HCT116 (cell line): ENCODE data around the gene TMPRSS11E.

Source experiments
- CEBPB ChIP-seq: IDR thresholded peaks from 2 replicates; pipeline ENCODE4 v1.6.1; 2012; ENCODE audit warnings: low read depth
- CTCF ChIP-seq, 3 experiments: fragments of 200-600 bp in 1 of 3; sonication (generic) in 1 of 3; IDR thresholded peaks in 2 of 3; conservative IDR thresholded peaks in 1 of 3; 2 replicates each; pipeline ENCODE4 v1.5.1; 2012 to 2017; ENCODE audit warnings: low read depth in 2 of 3, low read length in 2 of 3, antibody characterized with exemption in 1 of 3, borderline replicate concordance in 1 of 3, control low read depth in 1 of 3, mild to moderate bottlenecking in 1 of 3, mixed read lengths in 1 of 3, mixed run types in 1 of 3, moderate library complexity in 1 of 3; ENCODE audit not compliant: insufficient read depth in 1 of 3
- EZH2phosphoT487 ChIP-seq: fragments of 200-600 bp; IDR thresholded peaks from 2 replicates; pipeline ENCODE4 v1.6.1; 2018; ENCODE audit warnings: antibody characterized with exemption, borderline replicate concordance
- POLR2AphosphoS5 ChIP-seq: IDR thresholded peaks from 2 replicates; pipeline ENCODE4 v1.6.1; 2011; ENCODE audit warnings: mild to moderate bottlenecking, low read depth, low read length, moderate library complexity
- SIN3A ChIP-seq: IDR thresholded peaks from 2 replicates; pipeline ENCODE4 v1.6.1; 2012; ENCODE audit warnings: low read depth
- SRF ChIP-seq: IDR thresholded peaks from 2 replicates; pipeline ENCODE4 v1.6.1; 2012; ENCODE audit warnings: low read depth

GRCh38 chr4:68535974-68536373, 88.7 kb downstream of the TMPRSS11E start:
- TF ChIP-seq POLR2AphosphoS5 (no peak), CTCF (IDR thresholded peaks at IDR 0.05 in 2 of 3, conservative IDR thresholded peaks at IDR 0.05 in 1 of 3; ENCODE audit: borderline replicate concordance in 1 of 3, insufficient read depth in 1 of 3, low read depth in 2 of 3, low read length in 2 of 3) (no peak), CEBPB (no peak), SIN3A (no peak), SRF (no peak), EZH2phosphoT487 (no peak)
